Left ventricle myocardium inferior (tissue), 1 donor: ENCODE data around the gene TEAD4. TPM values are rescaled to one million over a fixed set of nuclear protein-coding genes. Genes with fewer than 3 reads are reported as not detected.

Experiments used
- DNase-seq: peaks from one replicate; pipeline ENCODE4 v3.0.0-alpha.2; 2020
- H3K27ac ChIP-seq: fragments of 200-600 bp; replicated peaks from 2 replicates; pipeline ENCODE4 v1.8.0; 2021
- H3K27me3 ChIP-seq: fragments of 200-600 bp; 2 replicates; pipeline ENCODE4 v1.8.0; 2021; ENCODE audit warnings: low read depth
- H3K36me3 ChIP-seq: fragments of 200-600 bp; 2 replicates; pipeline ENCODE4 v1.8.0; 2021
- H3K4me1 ChIP-seq: fragments of 200-600 bp; 2 replicates; pipeline ENCODE4 v1.8.0; 2021
- H3K4me3 ChIP-seq: fragments of 200-600 bp; 2 replicates; pipeline ENCODE4 v1.8.0; 2021; ENCODE audit warnings: mild to moderate bottlenecking, moderate library complexity
- H3K9me3 ChIP-seq: fragments of 200-600 bp; replicated peaks from 2 replicates; pipeline ENCODE4 v1.8.0; 2021
- CTCF ChIP-seq: fragments of 200-600 bp; IDR thresholded peaks from 2 replicates; pipeline ENCODE4 v1.8.0; 2021; ENCODE audit warnings: antibody characterized with exemption, mild to moderate bottlenecking, borderline replicate concordance
- intact Hi-C: fragments of 100-400 bp; cut with micrococcal nuclease; formaldehyde crosslinking; loops from one replicate; pipeline ENCODE4 v1.11.0; 2022
- total RNA-seq: library from RNA; stranded (reverse); fragmentation: NEBNext Ultra II Directional; extraction: Animal tissue kit (Norgen Biotek cat#: 25700); gene quantifications from one replicate; pipeline ENCODE4 v1.2.1, GENCODE V29; 2021
- donor health status: DM: no; HTN: yes; CAD: no; lungs with severe emphysema.

TEAD4 gene
- total RNA-seq, 1 donor from 2014 or later = 6.7 TPM

GRCh38 chr12:3035815-3036702, 76.9 kb downstream of the TEAD4 start:
- H3K4me1 ChIP-seq = peaks cover 49% of the 10 kb centered on the region
- H3K27me3 ChIP-seq = no peaks in the 10 kb centered on the region
- TF ChIP-seq CTCF = peak; percentile 38
- intact Hi-C loops = no loop called here
- no peaks in the 10 kb centered on the region for H3K9me3 ChIP-seq
- no peaks in the 10 kb centered on the region for H3K36me3 ChIP-seq
- H3K27ac ChIP-seq = no peak overlapping the region
- H3K4me3 ChIP-seq = no peak overlapping the region
- no peak for DNase-seq

DNA sequence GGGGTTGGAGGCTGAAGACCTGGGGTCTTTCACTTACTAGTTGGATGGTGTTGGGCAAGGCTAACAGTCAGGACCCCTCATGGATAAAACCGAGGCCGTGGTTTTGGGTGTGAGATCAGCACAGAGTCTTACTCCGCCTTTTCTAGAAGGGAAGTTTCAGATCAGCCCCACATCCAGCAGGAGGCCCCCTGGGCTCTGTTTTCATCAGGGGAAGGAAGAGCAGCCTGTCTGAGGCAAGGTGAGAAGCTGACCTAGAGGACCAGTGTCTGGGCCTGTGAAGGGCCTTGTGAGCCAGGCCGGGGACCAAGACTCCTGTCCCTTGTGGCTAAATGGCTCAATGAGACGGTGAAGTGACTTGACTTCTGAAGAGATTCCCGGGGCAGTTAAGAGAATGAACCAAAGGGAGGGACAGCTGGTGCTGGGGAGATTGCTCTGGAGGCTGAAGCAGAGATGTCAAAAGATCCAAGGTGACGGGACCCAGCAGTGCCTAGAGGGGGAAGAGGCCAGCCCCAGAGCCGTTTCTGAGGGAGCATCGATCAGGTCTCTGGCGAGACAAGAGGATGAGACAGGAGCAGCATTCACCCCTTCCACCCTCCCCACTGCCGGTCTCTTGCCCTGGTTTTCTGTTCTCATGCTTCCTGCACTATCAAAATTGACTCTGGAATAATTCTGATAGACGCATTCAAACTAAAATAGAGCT, 77.9 kb downstream of the TEAD4 start:
- no peak for DNase-seq
- intact Hi-C loops = no loop called here
- Histone ChIP-seq H3K9me3 (no peaks in the 10 kb centered on the region), H3K27ac (no peak overlapping the region), H3K27me3 (no peaks in the 10 kb centered on the region), H3K4me1 (peaks cover 49% of the 10 kb centered on the region), H3K36me3 (no peaks in the 10 kb centered on the region), H3K4me3 (no peak overlapping the region)
- TF ChIP-seq CTCF = no peak

GRCh38 chr12:3038166-3038565, 79.0 kb downstream of the TEAD4 start:
- intact Hi-C loops = no loop called here
- no peaks in the 10 kb centered on the region for H3K27me3 ChIP-seq
- H3K36me3 ChIP-seq = no peaks in the 10 kb centered on the region
- peaks cover 49% of the 10 kb centered on the region for H3K4me1 ChIP-seq
- H3K27ac ChIP-seq = no peak overlapping the region
- H3K9me3 ChIP-seq = no peaks in the 10 kb centered on the region
- no peak overlapping the region for H3K4me3 ChIP-seq
- DNase-seq = no peak
- TF ChIP-seq CTCF = no peak

- intact Hi-C loops = no loop called here
- no peak overlapping the region for H3K27ac ChIP-seq
- no peak for DNase-seq
- no peak overlapping the region for H3K4me3 ChIP-seq
- TF ChIP-seq CTCF = no peak
- H3K27me3 ChIP-seq = no peaks in the 10 kb centered on the region
- peaks cover 47% of the 10 kb centered on the region for H3K4me1 ChIP-seq
- H3K36me3 ChIP-seq = no peaks in the 10 kb centered on the region
- H3K9me3 ChIP-seq = no peaks in the 10 kb centered on the region
Measured at GRCh38 chr12:3038926-3039510, 79.8 kb downstream of the TEAD4 start.

GRCh38 chr12:3040026-3040656, 80.9 kb downstream of the TEAD4 start:
- no peak overlapping the region for H3K4me3 ChIP-seq
- H3K36me3 ChIP-seq = no peaks in the 10 kb centered on the region
- no peak overlapping the region for H3K27ac ChIP-seq
- intact Hi-C loops = no loop called here
- H3K27me3 ChIP-seq = no peaks in the 10 kb centered on the region
- peaks cover 48% of the 10 kb centered on the region for H3K4me1 ChIP-seq
- TF ChIP-seq CTCF = no peak
- DNase-seq = no peak
- no peaks in the 10 kb centered on the region for H3K9me3 ChIP-seq
